UCSD-AML1 (cell line): ENCODE measurements around the gene SLC23A2.
A peak's percentile ranks its signal among the peaks of the same experiment; 100 is the strongest.
"Not testable (repeated sequence)": the region's sequence is repeated elsewhere in the genome, so short reads cannot be mapped to it uniquely, and the experiment has no call there.

Experiments used
- DNase-seq: peaks from one replicate; lab custom pipeline; 2025; ENCODE audit not compliant: unreplicated experiment; lab: John Stamatoyannopoulos, UW

The SLC23A2 gene

DNA sequence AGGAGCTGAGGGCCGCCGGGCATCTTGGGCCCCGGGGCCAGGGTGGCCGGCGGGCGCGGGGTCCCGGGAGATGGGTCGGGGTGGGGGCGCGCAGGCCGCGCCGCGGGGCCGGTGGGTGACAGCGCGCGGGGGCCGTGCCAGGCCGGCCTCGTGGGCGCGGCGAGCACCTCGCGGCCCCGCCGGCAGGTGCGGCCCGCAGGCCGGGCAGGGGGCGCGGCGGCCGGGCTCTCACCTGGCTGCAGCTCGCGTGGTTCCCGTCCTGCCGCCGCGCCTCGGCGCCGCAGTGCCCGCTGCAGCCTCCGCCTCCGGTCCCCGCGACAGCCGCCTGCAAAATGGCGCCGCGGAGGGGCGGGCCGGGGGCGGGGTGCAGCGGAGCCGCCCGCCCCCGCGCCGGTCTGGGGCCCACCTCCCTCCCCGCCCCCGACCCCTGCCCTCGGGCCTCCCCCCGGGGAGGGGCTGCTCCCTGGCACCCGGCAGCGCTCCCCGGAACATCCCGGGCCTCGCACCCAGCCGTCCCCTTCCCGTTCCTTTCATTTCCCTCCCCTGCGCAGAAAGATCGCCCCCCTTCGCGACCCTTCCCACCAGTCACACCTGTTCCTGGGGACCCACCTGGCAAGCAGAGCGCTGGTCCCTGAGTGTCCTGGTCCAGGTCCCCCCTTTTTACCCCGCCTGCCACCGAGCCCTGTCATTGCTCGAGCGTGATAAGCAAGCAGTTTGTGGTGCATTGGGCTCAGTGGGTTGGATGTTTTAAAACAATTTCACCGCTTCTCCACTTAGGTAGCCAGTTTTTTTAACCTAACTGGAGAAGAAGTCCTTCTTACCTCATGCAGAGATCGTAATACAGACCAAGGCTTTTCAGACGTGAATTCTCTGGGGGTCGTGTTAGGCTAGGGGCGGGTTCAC, at the start of gene SLC23A2:
Gene SLC23A2, minus strand, starts transcription at position 337 of the 903 bp plus-strand sequence. CDS start 68,948 bp downstream, outside the sequence.
- DNase-seq = peak; percentile 70

DNA sequence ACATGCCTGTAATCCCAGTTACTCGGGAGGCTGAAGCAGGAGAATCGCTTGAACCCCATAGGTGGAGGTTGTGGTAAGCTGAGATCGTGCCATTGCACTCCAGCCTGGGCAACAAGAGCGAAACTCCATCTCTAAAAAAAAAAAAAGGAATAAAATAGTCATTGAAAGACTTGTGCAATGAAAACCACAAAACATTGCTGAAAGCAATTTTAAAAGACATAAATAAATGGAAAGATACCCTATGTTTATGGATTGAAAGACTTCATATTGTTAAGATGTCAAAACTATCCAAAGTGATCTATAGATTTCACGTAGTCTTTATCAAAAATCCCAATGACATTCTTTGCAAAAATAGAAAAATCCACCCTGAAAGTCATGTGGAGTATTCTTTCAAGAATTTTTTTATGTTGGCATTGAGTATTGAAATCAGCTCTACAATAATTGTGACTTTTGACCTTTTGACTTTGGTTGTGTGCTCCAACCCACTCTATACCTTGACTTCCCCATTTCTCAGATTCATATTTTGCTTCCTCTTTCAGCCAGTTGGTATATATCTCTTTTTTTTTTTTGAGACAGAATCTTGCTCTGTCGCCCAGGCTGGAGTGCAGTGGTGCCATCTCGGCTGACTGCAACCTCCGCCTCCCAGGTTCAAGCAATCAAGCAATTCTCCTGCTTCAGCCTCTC, 45.5 kb upstream of the SLC23A2 start:
- DNase-seq = no peak

DNA sequence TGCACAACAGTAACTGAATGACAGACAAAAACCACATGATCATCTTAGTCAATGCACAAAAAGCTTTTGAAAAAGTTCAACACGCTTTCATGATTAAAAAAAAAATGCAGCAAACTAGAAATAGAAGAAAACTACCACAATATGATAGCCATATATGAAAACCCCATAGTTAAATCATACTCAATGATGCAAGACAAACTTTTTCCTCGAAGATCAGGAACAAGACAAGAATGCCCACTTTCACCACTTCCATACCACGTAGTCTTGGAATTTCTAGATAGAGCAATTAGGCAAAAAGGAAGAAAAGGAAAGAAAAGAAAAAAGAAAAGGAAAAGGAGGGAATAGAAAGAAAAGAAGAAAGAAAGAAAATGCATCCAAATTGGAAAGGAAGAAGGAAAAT, 44.6 kb upstream of the SLC23A2 start:
- no peak for DNase-seq

DNA sequence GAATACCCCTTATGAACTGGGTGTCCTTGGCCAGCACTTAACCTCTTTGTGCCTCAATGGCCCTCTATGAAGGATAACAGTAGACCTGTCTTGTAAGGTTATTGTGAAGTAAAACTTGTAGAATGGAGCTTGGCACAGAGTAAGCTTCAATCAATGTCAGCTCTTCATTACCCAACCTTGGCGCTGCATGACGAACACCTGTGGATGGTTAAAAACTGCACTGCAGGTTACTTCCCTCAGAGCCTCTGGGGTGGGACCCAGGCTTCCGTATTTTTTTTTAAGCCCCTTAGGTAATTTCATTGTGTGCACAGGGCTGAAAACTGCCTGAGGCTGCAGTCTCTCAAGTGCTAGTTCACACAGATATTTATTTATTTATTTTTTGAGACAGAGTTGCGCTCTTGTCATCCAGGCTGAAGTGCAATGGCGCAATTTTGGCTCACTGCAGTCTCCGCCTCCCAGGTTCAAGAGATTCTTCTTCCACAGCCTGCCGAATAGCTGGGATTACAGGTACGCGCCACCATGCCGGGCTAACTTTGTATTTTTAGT, 42.8 kb upstream of the SLC23A2 start:
- no peak for DNase-seq

DNA sequence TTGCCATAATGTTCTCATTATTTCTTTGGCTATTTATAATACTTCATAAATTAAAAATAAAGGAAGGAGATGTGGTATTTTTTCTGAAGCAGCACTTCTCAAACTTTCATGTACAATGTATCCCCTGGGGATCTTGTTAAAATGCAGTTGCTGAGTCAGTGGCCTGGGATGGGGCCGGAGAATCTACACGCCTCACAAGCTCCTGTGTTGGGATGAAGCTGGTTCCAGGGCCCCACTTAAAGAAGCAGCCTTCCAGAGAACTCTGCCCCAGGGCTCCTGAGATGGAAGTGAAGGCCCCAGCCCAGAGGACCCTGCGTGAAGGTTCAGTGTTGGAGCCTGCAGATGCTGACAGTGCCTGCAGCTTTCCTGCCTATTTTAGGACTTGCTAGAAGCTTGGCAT, 40.1 kb upstream of the SLC23A2 start:
- DNase-seq = no peak

DNA sequence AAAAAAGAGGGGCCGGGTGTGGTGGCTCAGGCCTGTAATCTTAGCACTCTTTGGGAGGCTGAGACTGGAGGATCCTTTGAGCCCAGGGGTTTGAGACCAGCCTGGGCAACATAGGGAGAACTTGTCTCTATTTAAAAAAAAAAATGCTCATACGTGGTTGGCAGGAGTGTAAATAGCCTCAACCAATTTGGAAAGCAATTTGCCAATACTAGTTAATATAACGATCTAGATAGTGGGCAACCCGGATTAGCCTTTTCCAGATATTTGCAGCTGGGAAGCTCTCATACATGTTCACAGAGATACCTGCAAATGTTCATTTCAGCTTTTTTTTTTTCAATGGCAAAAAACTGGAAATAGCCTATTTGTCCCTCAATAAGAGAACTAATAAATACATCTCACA, 39.0 kb upstream of the SLC23A2 start:
- DNase-seq = no peak

DNA sequence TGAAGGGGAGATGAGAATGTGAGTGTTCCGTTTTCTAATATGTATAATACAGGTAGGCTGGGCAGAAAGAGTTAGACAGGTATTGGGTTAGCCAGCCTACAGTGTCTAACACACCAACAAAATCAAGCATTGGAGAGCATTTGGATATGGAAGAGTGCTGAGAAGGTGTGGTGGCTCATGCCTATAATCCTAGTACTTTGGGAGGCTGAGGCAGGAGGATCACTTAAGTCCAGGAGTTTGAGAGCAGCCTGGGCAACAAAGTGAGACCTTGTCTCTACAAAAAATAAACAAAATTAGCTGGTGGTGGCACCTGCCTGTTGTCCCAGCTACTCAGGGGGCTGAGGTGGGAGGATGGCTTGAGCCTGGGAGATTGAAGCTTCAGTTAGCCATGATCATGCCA, 38.6 kb upstream of the SLC23A2 start:
- no peak for DNase-seq

DNA sequence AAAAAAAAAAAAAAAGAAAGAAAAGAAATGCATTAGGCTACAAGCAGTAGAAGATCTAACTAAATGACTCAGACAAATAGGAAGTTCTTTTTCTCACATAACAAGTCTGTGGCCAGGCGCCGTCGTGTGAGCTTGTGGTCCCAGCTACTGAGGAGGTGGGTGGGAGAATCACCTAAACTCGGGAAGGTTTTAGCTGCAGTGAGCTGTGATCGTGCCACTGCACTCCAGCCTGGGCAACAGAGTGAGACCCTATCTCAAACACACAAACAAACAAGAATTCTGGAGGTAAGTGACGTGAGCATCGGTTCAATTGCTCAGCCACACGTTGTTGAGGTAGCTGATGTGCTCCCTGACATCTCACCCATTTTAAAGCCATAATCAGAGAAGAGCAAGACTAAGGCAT, 37.9 kb upstream of the SLC23A2 start:
- DNase-seq = no peak

DNA sequence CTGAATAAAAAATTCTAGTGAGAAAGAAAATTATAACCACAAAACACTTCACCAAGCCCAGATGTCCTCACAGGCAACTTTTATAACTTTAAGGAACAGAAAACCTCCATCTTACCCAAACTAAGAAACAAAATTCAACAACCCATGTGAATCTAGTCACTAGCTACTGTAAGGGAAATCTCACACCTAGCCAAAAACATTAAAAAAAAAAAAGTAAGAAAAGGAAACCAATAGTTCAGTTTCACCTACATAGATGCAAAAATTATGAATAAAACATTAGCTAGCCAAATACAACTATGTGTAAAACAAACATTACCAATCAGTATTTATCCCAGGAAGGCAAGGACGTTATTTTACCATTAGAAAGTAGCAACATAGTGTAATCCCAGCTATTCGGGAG, 35.5 kb upstream of the SLC23A2 start:
- DNase-seq = no peak

DNA sequence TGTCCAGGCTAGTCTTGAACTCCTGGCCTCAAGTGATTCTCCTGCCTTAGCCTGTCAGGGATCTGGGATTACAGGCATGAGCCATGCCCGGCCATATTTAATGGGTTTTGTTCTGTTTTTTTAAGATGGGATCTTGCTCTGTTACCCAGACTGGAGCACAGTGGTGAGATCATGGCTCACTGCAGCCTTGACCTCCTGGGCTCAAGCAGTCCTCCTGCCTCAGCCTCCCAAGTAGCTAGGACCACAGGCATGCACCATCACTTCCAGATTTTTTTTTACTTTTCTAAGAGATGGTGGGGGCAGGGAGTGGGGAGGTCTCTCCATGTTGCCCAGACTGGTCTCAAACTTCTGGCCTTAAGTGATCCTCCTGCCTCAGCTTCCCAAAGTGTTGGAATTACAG, 34.2 kb upstream of the SLC23A2 start:
- not testable (repeated sequence) for DNase-seq

DNA sequence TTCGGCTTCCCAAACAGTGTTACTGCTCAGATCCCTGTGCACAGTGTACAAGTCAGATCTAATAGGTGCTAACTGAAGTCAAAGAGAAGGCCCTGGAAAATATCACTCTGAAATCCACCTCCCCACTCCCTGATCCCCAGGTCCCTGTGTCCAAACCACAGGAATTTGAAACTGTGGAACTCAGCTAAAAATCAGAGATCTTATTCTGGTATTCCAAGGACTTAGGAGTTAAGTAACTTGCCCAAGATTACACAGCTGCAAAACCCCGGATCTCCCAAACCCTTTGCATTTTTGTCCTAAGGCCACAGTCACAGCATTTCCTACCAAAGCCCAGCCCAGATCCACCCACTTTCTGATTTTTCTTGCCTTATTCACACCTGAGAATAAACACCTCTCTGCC, 32.3 kb upstream of the SLC23A2 start:
- DNase-seq = no peak

DNA sequence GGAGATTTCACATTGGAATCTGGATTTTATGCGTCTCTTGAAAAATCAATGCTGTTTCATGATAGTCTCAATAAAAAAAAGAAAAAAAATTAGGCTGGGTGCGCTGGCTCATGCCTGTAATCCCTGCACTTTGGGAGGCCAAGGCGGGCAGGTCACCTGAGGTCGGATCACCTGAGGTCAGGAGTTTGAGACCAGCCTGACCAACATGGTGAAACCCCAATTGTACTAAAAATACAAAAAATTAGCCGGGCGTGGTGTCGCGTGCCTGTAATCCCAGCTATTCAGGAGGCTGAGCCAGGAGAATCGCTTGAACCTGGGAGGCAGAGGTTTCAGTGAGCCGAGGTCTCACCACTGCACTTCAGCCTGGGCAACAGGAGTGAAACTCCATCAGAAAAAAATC, 30.4 kb upstream of the SLC23A2 start:
- not testable (repeated sequence) for DNase-seq

DNA sequence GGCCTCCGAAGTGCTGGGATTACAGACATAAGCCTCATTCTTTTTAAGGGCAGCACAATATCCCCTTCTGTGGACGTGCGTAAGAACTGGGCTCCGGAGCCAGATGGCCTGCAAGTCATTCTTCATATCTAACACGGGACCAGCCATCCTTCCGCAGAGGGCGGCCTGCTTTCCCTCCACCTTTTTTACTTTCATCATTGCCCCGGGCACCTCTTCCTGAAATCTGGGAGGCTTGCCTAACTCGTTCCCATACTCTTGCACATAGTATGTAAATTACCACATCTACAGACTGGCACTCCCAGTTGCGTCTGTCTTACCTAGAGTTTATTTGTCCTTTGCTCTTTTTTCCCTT, 29.9 kb upstream of the SLC23A2 start:
- DNase-seq = no peak

DNA sequence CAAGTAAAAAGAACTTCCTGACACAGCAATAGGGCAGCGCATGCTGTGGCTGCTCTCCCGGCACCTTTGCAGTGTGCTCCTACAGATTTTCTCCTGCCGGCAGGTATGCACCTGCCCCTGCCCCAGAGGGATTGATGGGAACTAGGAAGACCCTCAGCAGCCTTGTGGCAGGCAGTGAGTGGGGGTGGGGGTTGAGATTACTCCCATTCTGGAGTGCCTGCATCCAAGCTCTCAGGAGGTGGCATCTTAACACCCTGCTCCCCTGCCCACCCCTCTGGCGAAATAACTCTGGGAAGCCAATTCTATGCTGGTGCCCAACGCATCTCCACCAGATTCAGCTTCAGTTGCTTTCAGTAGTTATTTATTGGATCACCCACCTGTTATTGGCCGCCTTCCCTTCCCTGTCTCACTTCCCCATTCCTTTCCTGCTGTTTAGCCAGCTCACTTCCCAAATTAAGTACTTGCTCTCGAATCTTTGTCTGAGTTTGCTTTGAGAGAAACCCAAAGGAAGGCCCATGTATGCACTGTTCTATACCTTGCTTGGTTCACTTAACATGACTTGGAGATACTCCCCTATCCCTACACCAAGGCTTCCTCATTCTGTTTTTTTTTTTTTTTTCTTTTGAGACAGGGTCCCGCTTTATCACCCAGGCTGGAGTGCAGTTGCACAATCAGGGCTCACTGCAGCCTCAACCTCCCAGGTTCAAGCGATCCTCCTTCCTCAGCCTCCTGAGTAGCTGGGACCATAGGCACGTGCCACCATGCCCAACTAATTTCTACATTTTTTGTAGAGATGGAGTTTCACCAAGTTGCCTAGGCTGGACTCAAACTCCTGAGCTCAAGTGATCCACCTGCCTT, 29.3 kb upstream of the SLC23A2 start:
- no peak for DNase-seq

DNA sequence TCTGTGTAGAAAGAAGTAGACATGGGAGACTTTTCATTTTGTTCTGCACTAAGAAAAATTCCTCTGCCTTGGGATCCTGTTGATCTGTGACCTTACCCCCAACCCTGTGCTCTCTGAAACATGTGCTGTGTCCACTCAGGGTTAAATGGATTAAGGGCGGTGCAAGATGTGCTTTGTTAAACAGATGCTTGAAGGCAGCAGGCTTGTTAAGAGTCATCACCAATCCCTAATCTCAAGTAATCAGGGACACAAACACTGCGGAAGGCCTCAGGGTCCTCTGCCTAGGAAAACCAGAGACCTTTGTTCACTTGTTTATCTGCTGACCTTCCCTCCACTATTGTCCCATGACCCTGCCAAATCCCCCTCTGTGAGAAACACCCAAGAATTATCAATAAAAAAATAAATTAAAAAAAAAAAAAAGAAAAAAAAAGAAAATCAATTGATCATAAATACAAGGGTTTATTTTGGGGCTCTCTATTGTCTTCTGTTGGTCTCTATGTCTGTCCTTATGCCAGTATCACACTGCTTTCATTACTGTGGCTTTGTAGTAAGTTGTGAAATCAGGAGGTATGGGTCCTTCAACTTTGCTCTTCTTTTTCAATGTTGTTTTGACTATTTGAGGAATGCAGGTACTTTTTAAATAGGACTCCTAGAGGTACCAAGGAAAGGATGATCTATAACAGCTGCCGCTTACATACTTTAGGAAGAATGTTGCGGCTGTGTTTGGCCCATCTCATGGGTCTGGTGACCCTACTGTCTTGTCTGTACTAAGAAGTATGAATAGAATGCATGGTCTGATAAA, 27.1 kb upstream of the SLC23A2 start:
- DNase-seq = not testable (repeated sequence)

DNA sequence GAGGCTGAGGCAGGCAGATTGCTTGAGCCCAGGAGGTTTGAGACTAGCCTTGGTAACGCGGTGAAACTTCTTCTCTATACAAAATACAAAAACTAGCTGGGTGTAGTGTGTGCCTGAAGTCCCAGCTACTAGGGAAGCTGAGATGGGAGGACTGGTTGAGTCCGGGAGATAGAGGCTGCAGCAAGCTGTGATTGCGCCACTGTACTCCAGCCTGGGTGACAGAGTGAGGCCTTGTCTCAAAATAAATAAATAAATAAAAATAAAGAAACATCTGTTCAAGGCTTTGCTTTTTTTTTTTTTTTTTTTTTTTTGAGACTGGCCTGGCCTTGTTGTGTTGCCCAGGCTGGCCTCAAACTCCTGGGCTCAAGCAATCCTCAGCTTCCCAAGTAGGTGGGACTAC, 23.7 kb upstream of the SLC23A2 start:
- DNase-seq = no peak

DNA sequence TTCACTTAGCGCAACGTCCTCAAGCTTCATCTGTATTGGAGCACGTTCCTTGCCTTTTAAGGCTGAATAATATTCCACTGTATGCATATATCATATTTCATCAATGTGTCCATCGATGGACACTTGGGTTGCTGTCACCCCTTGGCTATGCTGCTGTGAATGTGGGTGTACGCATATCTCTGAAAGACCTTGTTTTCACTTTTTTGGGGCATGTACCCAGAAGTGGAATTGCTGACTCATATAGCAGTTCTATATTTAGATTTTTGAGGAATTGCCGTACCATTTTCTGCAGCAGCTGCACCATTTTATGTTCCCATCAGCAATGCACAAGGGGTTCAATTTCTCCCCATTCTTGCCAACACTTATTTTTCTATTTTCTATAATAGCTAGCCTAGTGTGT, 22.8 kb upstream of the SLC23A2 start:
- DNase-seq = no peak

DNA sequence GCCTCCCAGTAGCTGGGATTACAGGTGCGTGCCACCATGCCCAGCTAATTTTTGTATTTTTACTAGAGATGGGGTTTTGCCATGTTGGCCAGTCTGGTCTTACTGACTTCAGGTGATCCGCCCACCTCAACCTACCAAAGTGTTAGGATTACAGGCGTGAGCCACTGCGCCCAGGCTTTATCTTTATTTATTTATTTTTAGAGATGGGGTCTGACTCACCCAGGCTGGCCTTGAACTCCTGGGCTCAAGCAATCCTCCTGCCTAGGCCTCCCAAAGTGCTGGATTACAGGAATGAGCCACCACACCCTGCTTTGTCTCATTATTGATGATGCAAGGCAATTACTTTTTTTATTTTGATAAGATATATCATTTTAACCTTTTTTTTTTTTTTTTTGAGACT, 21.9 kb upstream of the SLC23A2 start:
- not testable (repeated sequence) for DNase-seq

DNA sequence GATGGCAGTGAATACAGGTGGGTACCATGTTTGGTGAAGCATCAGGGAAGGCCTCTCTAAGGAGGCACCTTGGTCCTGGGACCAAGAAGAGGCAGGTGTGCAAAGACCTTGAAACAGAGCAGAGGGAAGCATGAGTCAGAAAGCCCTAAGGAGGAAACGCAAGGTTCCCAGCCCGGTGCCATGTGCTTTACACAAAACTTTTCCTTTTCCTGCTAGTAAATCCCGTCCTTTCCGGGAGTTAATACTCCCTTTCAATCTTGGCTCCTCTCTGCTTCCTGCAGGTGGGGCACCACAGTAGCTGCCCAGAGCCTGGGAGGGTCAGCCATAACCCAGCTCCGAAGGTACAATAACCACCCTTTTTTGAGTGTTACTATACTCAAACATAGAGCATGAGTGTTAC, 19.4 kb upstream of the SLC23A2 start:
- DNase-seq = no peak

DNA sequence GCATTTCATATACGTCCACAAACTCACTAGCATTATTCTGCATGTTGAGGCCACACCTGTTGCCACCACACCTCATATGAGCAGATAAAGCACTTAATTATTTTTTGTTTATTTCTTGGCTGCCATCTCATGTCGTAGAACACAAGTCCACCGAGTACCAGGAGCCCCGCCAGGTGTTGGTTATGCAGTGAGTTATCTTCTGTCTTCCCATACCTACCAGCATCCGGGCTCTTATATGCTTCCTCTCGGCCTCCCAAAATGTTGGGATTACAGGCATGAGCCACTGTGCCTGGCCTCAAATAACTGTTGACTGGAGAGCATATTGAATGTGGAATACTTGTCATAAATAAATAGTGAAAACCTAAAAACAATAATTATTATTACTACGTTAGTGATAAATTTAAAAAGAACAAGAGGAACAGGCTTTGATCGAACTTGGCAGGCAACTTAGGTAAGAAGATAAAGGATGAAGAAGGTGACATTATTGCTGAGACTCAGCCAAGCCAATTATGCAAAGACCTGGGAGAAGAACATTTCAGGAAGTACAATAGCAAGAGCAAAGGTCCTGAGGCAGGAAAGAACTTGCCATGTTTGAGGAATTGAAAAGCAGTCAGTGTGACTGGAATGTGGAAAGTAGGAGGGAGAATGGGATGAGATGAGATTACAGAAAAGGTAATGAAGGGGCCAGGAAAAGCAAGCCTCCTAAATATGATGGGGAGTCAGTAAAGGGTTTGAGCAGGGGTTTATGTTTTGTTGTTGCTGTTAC, 12.6 kb upstream of the SLC23A2 start:
- DNase-seq = no peak
